ENCODE data around the gene NANOGP8.
"Not testable (repeated sequence)": the region's sequence is repeated elsewhere in the genome, so short reads cannot be mapped to it uniquely, and the experiment has no call there.

Gene NANOGP8

GRCh38 chr15:35085176-35085919 is at the start of gene NANOGP8:
NANOGP8 (minus strand) TSS chr15:35085295; CDS start chr15:35085110, 185 bp downstream.
- not testable (repeated sequence) for DNase-seq

GRCh38 chr15:35134299-35134698 is 49.2 kb upstream of the NANOGP8 start:
- DNase-seq = no peak

- DNase-seq = no peak
Observed at GRCh38 chr15:35130245-35130644, 45.1 kb upstream of the NANOGP8 start.

- DNase-seq = no peak
Observed at GRCh38 chr15:35129361-35129760, 44.3 kb upstream of the NANOGP8 start.

- DNase-seq = no peak
Observed at GRCh38 chr15:35127717-35128116, 42.6 kb upstream of the NANOGP8 start.

GRCh38 chr15:35126236-35126635 is 41.1 kb upstream of the NANOGP8 start:
- DNase-seq = no peak

- no peak for DNase-seq
Observed at GRCh38 chr15:35123743-35124142, 38.6 kb upstream of the NANOGP8 start.

- no peak for DNase-seq
Observed at GRCh38 chr15:35121611-35122359, 36.7 kb upstream of the NANOGP8 start.

- no peak for DNase-seq
Observed at GRCh38 chr15:35120173-35120572, 35.1 kb upstream of the NANOGP8 start.

- no peak for DNase-seq
Observed at GRCh38 chr15:35118960-35119359, 33.9 kb upstream of the NANOGP8 start.

GRCh38 chr15:35117543-35118265 is 32.6 kb upstream of the NANOGP8 start:
- DNase-seq = no peak

GRCh38 chr15:35115155-35115725 is 30.1 kb upstream of the NANOGP8 start:
- no peak for DNase-seq

- DNase-seq = no peak
Observed at GRCh38 chr15:35112346-35112745, 27.3 kb upstream of the NANOGP8 start.

GRCh38 chr15:35111861-35112260 is 26.8 kb upstream of the NANOGP8 start:
- no peak for DNase-seq

GRCh38 chr15:35108453-35108852 is 23.4 kb upstream of the NANOGP8 start:
- DNase-seq = no peak

GRCh38 chr15:35107561-35107960 is 22.5 kb upstream of the NANOGP8 start:
- DNase-seq = no peak

- DNase-seq = no peak
Observed at GRCh38 chr15:35107122-35107521, 22.0 kb upstream of the NANOGP8 start.

GRCh38 chr15:35104526-35105147 is 19.5 kb upstream of the NANOGP8 start:
- no peak for DNase-seq

- no peak for DNase-seq
Observed at GRCh38 chr15:35102186-35102585, 17.1 kb upstream of the NANOGP8 start.

- DNase-seq = no peak
Observed at GRCh38 chr15:35101335-35101734, 16.2 kb upstream of the NANOGP8 start.

GRCh38 chr15:35098737-35099136 is 13.6 kb upstream of the NANOGP8 start:
- DNase-seq = no peak

- no peak for DNase-seq
Observed at GRCh38 chr15:35095941-35096340, 10.8 kb upstream of the NANOGP8 start.

GRCh38 chr15:35092846-35093245 is 7.8 kb upstream of the NANOGP8 start:
- DNase-seq = no peak

All from hematopoietic multipotent progenitor cell treated with erythropoietin and hydrocortisone succinate and interleukin-3 and kit ligand, for 8 days (in vitro differentiated cells).